Trophoblast cell (in vitro differentiated cells and primary cell): Measurements from ENCODE around the gene NRXN3.

Source experiments
- DNase-seq, 2 donors: peaks; one replicate each; pipeline ENCODE4 v3.0.0-alpha.2; 2016
- H2AFZ ChIP-seq: 2 replicates; pipeline ENCODE4 v1.6.1; 2013; ENCODE audit warnings: low read length, moderate library complexity, mild to moderate bottlenecking; ENCODE audit not compliant: insufficient read depth, poor library complexity
- H2AK5ac ChIP-seq: 2 replicates; pipeline ENCODE4 v1.6.1; 2013; ENCODE audit warnings: mild to moderate bottlenecking, low read length
- H2BK120ac ChIP-seq: 2 replicates; pipeline ENCODE4 v1.6.1; 2013; ENCODE audit warnings: low read length, mild to moderate bottlenecking, moderate library complexity; ENCODE audit not compliant: insufficient read depth, poor library complexity
- H2BK12ac ChIP-seq: 2 replicates; pipeline ENCODE4 v1.6.1; 2013; ENCODE audit warnings: mild to moderate bottlenecking, low read length, moderate library complexity
- H2BK5ac ChIP-seq: 2 replicates; pipeline ENCODE4 v1.6.1; 2013; ENCODE audit warnings: low read length, low read depth, moderate library complexity, mild to moderate bottlenecking; ENCODE audit not compliant: poor library complexity
- H3K14ac ChIP-seq: 2 replicates; pipeline ENCODE4 v1.6.1; 2013; ENCODE audit warnings: mild to moderate bottlenecking, low read length
- H3K18ac ChIP-seq: 2 replicates; pipeline ENCODE4 v1.6.1; 2013; ENCODE audit warnings: mild to moderate bottlenecking, low read length
- H3K23ac ChIP-seq: 2 replicates; pipeline ENCODE4 v1.6.1; 2013; ENCODE audit warnings: low read length
- H3K27ac ChIP-seq: 2 replicates; pipeline ENCODE4 v1.5.1; 2013; ENCODE audit warnings: low read depth, mild to moderate bottlenecking, inconsistent platforms, low read length, moderate library complexity
- H3K27me3 ChIP-seq: 2 replicates; pipeline ENCODE4 v1.6.1; 2013; ENCODE audit warnings: inconsistent platforms, mild to moderate bottlenecking, low read length, moderate library complexity; ENCODE audit not compliant: insufficient read depth
- H3K36me3 ChIP-seq, 2 experiments: 1 replicate in 1 of 2; 2 replicates in 1 of 2; pipeline ENCODE4 v1.6.1; 2013; ENCODE audit warnings: low read length in 2 of 2, mild to moderate bottlenecking in 2 of 2, moderate library complexity in 1 of 2; ENCODE audit not compliant: insufficient read depth in 2 of 2, control insufficient read depth in 1 of 2
- H3K4ac ChIP-seq: 2 replicates; pipeline ENCODE4 v1.6.1; 2013; ENCODE audit warnings: low read depth, mild to moderate bottlenecking, low read length, moderate library complexity
- H3K4me1 ChIP-seq, 2 experiments: 1 replicate in 1 of 2; 2 replicates in 1 of 2; pipeline ENCODE4 v1.6.1; 2013; ENCODE audit warnings: low read length in 2 of 2, mild to moderate bottlenecking in 2 of 2, moderate library complexity in 1 of 2; ENCODE audit not compliant: insufficient read depth in 2 of 2, control insufficient read depth in 1 of 2
- H3K4me2 ChIP-seq: 2 replicates; pipeline ENCODE4 v1.6.1; 2013; ENCODE audit warnings: inconsistent platforms, mild to moderate bottlenecking, low read length, moderate library complexity
- H3K4me3 ChIP-seq: 2 replicates; pipeline ENCODE4 v1.5.1; 2013; ENCODE audit warnings: mild to moderate bottlenecking, low read depth, low read length, inconsistent platforms
- H3K79me1 ChIP-seq: one replicate; pipeline ENCODE4 v1.6.1; 2013; ENCODE audit warnings: low read length
- H3K79me2 ChIP-seq: 2 replicates; pipeline ENCODE4 v1.6.1; 2013; ENCODE audit warnings: low read length, mild to moderate bottlenecking; ENCODE audit not compliant: control insufficient read depth, insufficient read depth, poor library complexity
- H3K9ac ChIP-seq: 2 replicates; pipeline ENCODE4 v1.6.1; 2013; ENCODE audit warnings: mild to moderate bottlenecking, low read length
- H3K9me3 ChIP-seq: 2 replicates; pipeline ENCODE4 v1.6.1; 2013; ENCODE audit warnings: low read depth, mild to moderate bottlenecking, control low read depth, inconsistent platforms, low read length; ENCODE audit not compliant: insufficient read depth
- H4K12ac ChIP-seq: 2 replicates; pipeline ENCODE4 v1.6.1; 2013; ENCODE audit warnings: low read depth, mild to moderate bottlenecking, low read length, moderate library complexity
- H4K8ac ChIP-seq: 2 replicates; pipeline ENCODE4 v1.6.1; 2013; ENCODE audit warnings: low read depth, mild to moderate bottlenecking, low read length, moderate library complexity
- H4K91ac ChIP-seq: one replicate; pipeline ENCODE4 v1.6.1; 2013; ENCODE audit warnings: low read depth, mild to moderate bottlenecking, low read length, moderate library complexity
- WGBS: extraction: QIAGEN DNeasy Blood & Tissue Kit; methylation state at CpG from one replicate; pipeline ENCODE4 v1.1.7; 2013; ENCODE audit warnings: missing lambda C conversion rate; ENCODE audit not compliant: insufficient read length, insufficient coverage; ENCODE audit errors: extremely low coverage; 5-methylcytosine and 5-hydroxymethylcytosine counted together

NRXN3 gene

GRCh38 chr14:78253986-78254385 is 83.8 kb downstream of the NRXN3 start:
- no peak overlapping the region for H4K91ac ChIP-seq
- no CpG with 5 or more reads among the region's 3 CpGs for WGBS

GRCh38 chr14:78254911-78255461 is 84.8 kb downstream of the NRXN3 start:
- H2BK12ac ChIP-seq = no peak overlapping the region
- H3K27ac ChIP-seq = no peak overlapping the region
- no CpG with 5 or more reads among the region's 9 CpGs for WGBS

More at GRCh38 chr14:78253986-78254385, 83.8 kb downstream of the NRXN3 start:
- no peak overlapping the region for H2BK5ac ChIP-seq
- H3K79me2 ChIP-seq = no peaks in the 10 kb centered on the region
- no peaks in the 10 kb centered on the region for H3K27me3 ChIP-seq
- H2AFZ ChIP-seq = no peak overlapping the region
- H2BK12ac ChIP-seq = no peak overlapping the region
- H2BK120ac ChIP-seq = no peak overlapping the region
- no peak overlapping the region for H3K27ac ChIP-seq
- H3K4ac ChIP-seq = no peak overlapping the region
- H3K9ac ChIP-seq = no peak overlapping the region
- no peak overlapping the region for H3K18ac ChIP-seq
- no peak overlapping the region for H4K12ac ChIP-seq
- H3K23ac ChIP-seq = no peak overlapping the region
- peaks cover 0 to 3% of the 10 kb centered on the region in 2 experiments for H3K4me1 ChIP-seq
- no peaks in the 10 kb centered on the region for H3K36me3 ChIP-seq
- no peak overlapping the region for H3K4me2 ChIP-seq
- no peak overlapping the region for H4K8ac ChIP-seq
- H3K9me3 ChIP-seq = no peaks in the 10 kb centered on the region
- no peaks in the 10 kb centered on the region for H3K79me1 ChIP-seq
- no peak overlapping the region for H3K4me3 ChIP-seq
- H2AK5ac ChIP-seq = no peak overlapping the region
- DNase-seq = no peak
- H3K14ac ChIP-seq = no peak overlapping the region

GRCh38 chr14:78259831-78260230 is 89.7 kb downstream of the NRXN3 start:
- no peak overlapping the region for H4K91ac ChIP-seq
- no CpG with 5 or more reads among the region's 6 CpGs for WGBS
- no peak overlapping the region for H2AK5ac ChIP-seq

More at GRCh38 chr14:78254911-78255461, 84.8 kb downstream of the NRXN3 start:
- Histone ChIP-seq H3K79me1 (no peaks in the 10 kb centered on the region), H3K4ac (no peak overlapping the region), H4K12ac (no peak overlapping the region), H3K9ac (no peak overlapping the region), H3K4me1 (peaks cover 8 to 9% of the 10 kb centered on the region in 2 experiments), H2AFZ (no peak overlapping the region), H2BK5ac (no peak overlapping the region), H3K23ac (no peak overlapping the region), H2BK120ac (no peak overlapping the region), H4K91ac (no peak overlapping the region), H2AK5ac (no peak overlapping the region), H3K9me3 (no peaks in the 10 kb centered on the region), H3K79me2 (no peaks in the 10 kb centered on the region), H3K27me3 (no peaks in the 10 kb centered on the region), H3K18ac (no peak overlapping the region), H3K4me2 (no peak overlapping the region), H4K8ac (no peak overlapping the region), H3K36me3 (no peaks in the 10 kb centered on the region), H3K14ac (no peak overlapping the region), H3K4me3 (no peak overlapping the region)
- DNase-seq = no peak

GRCh38 chr14:78278464-78279250 is 108.5 kb downstream of the NRXN3 start:
- Histone ChIP-seq H3K27ac (no peak overlapping the region), H2AK5ac (no peak overlapping the region), H3K79me1 (no peaks in the 10 kb centered on the region), H3K4me2 (no peak overlapping the region), H2BK12ac (no peak overlapping the region), H4K91ac (no peak overlapping the region), H3K4me1 (no peaks in the 10 kb centered on the region), H2AFZ (no peak overlapping the region), H3K14ac (no peak overlapping the region), H2BK5ac (no peak overlapping the region), H2BK120ac (no peak overlapping the region), H3K9ac (no peak overlapping the region), H3K4ac (no peak overlapping the region), H3K23ac (no peak overlapping the region), H4K12ac (no peak overlapping the region), H3K36me3 (no peaks in the 10 kb centered on the region), H3K79me2 (no peaks in the 10 kb centered on the region), H3K18ac (no peak overlapping the region), H3K4me3 (no peak overlapping the region), H3K27me3 (no peaks in the 10 kb centered on the region), H3K9me3 (peaks cover 2% of the 10 kb centered on the region), H4K8ac (no peak overlapping the region)
- DNase-seq = no peak
- no CpG with 5 or more reads among the region's 2 CpGs for WGBS

More at GRCh38 chr14:78259831-78260230, 89.7 kb downstream of the NRXN3 start:
- Histone ChIP-seq H3K9ac (no peak overlapping the region), H2BK12ac (no peak overlapping the region), H3K18ac (no peak overlapping the region), H3K27ac (peak overlapping the region; percentile 61), H3K36me3 (no peaks in the 10 kb centered on the region), H4K8ac (no peak overlapping the region), H3K79me2 (no peaks in the 10 kb centered on the region), H3K4me3 (no peak overlapping the region), H3K79me1 (peaks cover 2% of the 10 kb centered on the region), H3K4me2 (peak overlapping the region; percentile 37), H3K27me3 (no peaks in the 10 kb centered on the region), H2BK5ac (no peak overlapping the region), H3K4ac (no peak overlapping the region), H3K4me1 (peaks cover 8 to 11% of the 10 kb centered on the region in 2 experiments), H2BK120ac (no peak overlapping the region), H4K12ac (no peak overlapping the region), H3K14ac (no peak overlapping the region), H2AFZ (no peak overlapping the region), H3K9me3 (no peaks in the 10 kb centered on the region), H3K23ac (no peak overlapping the region)
- peak; percentile 30 to 76 for DNase-seq
